ENCODE measurements around the gene MITF.

Gene MITF

DNA sequence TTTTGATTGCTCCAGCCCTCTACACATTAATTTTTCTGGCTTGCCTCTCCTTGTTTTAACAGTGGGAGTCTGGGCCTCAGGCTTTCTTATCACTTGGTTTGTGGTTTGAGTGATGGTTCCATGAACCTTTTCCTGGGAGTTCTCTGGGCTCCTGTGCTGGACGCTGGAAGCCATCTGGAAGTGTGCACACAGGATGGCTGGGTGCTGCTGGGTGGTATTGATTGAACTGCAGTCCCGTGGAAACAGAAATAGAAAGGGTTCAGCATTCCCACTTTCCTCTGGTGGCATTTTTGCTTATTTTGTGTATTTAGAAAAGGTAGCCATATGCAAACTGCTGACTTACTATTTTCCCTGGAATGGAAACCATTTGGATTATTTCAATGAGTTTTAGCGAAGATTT lies 25.6 kb downstream of the MITF start:
- H3K27me3 ChIP-seq (ENCODE audit: insufficient read depth, poor library complexity, severe bottlenecking) = no peaks in the 10 kb centered on the region
- no peak for DNase-seq (ENCODE audit: low read depth in 1 of 2, low spot score in 1 of 2)
- H3K27ac ChIP-seq (replicated peaks) = peak overlapping the region; percentile 43
- TF ChIP-seq SPI1 (IDR thresholded peaks at IDR 0.05; ENCODE audit: borderline replicate concordance, low read depth) (no peak), GABPA (IDR thresholded peaks at IDR 0.05; ENCODE audit: low read depth) (no peak), POLR2AphosphoS5 (IDR thresholded peaks at IDR 0.05; ENCODE audit: low read depth) (no peak)
- TF ChIP-seq, protein P1, sequence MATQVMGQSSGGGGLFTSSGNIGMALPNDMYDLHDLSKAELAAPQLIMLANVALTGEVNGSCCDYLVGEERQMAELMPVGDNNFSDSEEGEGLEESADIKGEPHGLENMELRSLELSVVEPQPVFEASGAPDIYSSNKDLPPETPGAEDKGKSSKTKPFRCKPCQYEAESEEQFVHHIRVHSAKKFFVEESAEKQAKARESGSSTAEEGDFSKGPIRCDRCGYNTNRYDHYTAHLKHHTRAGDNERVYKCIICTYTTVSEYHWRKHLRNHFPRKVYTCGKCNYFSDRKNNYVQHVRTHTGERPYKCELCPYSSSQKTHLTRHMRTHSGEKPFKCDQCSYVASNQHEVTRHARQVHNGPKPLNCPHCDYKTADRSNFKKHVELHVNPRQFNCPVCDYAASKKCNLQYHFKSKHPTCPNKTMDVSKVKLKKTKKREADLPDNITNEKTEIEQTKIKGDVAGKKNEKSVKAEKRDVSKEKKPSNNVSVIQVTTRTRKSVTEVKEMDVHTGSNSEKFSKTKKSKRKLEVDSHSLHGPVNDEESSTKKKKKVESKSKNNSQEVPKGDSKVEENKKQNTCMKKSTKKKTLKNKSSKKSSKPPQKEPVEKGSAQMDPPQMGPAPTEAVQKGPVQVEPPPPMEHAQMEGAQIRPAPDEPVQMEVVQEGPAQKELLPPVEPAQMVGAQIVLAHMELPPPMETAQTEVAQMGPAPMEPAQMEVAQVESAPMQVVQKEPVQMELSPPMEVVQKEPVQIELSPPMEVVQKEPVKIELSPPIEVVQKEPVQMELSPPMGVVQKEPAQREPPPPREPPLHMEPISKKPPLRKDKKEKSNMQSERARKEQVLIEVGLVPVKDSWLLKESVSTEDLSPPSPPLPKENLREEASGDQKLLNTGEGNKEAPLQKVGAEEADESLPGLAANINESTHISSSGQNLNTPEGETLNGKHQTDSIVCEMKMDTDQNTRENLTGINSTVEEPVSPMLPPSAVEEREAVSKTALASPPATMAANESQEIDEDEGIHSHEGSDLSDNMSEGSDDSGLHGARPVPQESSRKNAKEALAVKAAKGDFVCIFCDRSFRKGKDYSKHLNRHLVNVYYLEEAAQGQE (IDR thresholded peaks at IDR 0.05; ENCODE audit: insufficient replicate concordance, low read depth) = no peak
- TF ChIP-seq, protein P2, sequence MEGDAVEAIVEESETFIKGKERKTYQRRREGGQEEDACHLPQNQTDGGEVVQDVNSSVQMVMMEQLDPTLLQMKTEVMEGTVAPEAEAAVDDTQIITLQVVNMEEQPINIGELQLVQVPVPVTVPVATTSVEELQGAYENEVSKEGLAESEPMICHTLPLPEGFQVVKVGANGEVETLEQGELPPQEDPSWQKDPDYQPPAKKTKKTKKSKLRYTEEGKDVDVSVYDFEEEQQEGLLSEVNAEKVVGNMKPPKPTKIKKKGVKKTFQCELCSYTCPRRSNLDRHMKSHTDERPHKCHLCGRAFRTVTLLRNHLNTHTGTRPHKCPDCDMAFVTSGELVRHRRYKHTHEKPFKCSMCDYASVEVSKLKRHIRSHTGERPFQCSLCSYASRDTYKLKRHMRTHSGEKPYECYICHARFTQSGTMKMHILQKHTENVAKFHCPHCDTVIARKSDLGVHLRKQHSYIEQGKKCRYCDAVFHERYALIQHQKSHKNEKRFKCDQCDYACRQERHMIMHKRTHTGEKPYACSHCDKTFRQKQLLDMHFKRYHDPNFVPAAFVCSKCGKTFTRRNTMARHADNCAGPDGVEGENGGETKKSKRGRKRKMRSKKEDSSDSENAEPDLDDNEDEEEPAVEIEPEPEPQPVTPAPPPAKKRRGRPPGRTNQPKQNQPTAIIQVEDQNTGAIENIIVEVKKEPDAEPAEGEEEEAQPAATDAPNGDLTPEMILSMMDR (IDR thresholded peaks at IDR 0.05; ENCODE audit: insufficient read depth, low read length) = no peak
- H3K4me3 ChIP-seq (replicated peaks; ENCODE audit: insufficient read depth, low read length) = no peak overlapping the region

DNA sequence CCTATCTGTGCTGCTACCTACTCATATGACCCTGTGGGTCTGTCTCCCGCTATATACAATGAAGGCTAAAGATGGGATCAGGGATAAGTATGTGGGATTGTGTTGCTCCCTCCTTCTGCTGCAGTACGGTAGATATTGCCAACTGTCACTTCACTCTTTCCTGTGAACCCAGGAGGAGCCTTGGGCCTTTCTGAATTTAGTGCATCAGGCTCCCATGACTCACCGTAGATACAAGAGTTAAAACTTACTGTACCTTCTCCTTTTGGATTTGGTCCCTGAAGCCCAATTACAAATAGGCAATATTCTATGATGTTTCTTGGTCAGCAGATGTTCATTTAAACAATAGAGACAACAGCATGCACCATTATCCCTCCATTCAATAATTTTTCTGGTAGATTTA lies 27.4 kb downstream of the MITF start:
- no peak for DNase-seq (ENCODE audit: low read depth in 1 of 2, low spot score in 1 of 2)
- no peak overlapping the region for H3K4me3 ChIP-seq (replicated peaks; ENCODE audit: insufficient read depth, low read length)
- no peaks in the 10 kb centered on the region for H3K27me3 ChIP-seq (ENCODE audit: insufficient read depth, poor library complexity, severe bottlenecking)
- TF ChIP-seq, protein P2 (IDR thresholded peaks at IDR 0.05; ENCODE audit: insufficient read depth, low read length) = no peak
- TF ChIP-seq GABPA (IDR thresholded peaks at IDR 0.05; ENCODE audit: low read depth) (no peak), POLR2AphosphoS5 (IDR thresholded peaks at IDR 0.05; ENCODE audit: low read depth) (no peak), SPI1 (IDR thresholded peaks at IDR 0.05; ENCODE audit: borderline replicate concordance, low read depth) (no peak)
- TF ChIP-seq, protein P1 (IDR thresholded peaks at IDR 0.05; ENCODE audit: insufficient replicate concordance, low read depth) = no peak
- no peak overlapping the region for H3K27ac ChIP-seq (replicated peaks)

DNA sequence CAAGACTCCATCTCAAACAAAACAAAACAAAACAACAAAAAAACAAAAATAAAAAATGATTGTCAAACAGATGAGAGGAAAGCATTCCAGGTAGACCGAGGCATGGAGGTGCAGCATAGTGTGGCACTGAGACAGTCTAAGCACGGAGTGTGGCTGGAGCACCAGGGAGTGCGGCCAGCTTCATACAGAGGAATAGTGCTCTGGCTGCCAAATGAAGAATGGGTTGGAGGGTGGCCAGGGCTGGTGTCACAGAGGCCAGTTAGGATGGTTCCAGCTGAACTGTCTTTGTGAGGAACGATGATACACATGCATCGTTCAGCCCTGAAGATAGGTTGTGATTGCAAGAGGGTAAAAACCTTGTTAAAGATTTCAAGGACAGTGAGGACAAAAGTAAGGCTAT lies 28.3 kb downstream of the MITF start:
- Histone ChIP-seq H3K27ac (replicated peaks) (no peak overlapping the region), H3K27me3 (ENCODE audit: insufficient read depth, poor library complexity, severe bottlenecking) (no peaks in the 10 kb centered on the region), H3K4me3 (replicated peaks; ENCODE audit: insufficient read depth, low read length) (no peak overlapping the region)
- TF ChIP-seq GABPA (IDR thresholded peaks at IDR 0.05; ENCODE audit: low read depth) (no peak), POLR2AphosphoS5 (IDR thresholded peaks at IDR 0.05; ENCODE audit: low read depth) (no peak), SPI1 (IDR thresholded peaks at IDR 0.05; ENCODE audit: borderline replicate concordance, low read depth) (no peak)
- TF ChIP-seq, protein P2 (IDR thresholded peaks at IDR 0.05; ENCODE audit: insufficient read depth, low read length) = no peak
- TF ChIP-seq, protein P1 (IDR thresholded peaks at IDR 0.05; ENCODE audit: insufficient replicate concordance, low read depth) = no peak
- DNase-seq (ENCODE audit: low read depth in 1 of 2, low spot score in 1 of 2) = no peak
